H9 (cell line): ENCODE data around the gene SPDEF. TPM values are rescaled to one million over a fixed set of nuclear protein-coding genes. Genes with fewer than 3 reads are reported as not detected.

ENCODE experiments used
- DNase-seq: peaks from one replicate; pipeline ENCODE4 v3.0.0-alpha.2; 2017
- H2AFZ ChIP-seq: one replicate; pipeline ENCODE4 v1.6.1; 2013; ENCODE audit warnings: mild to moderate bottlenecking, low read length, control low read depth, moderate library complexity
- H2AK5ac ChIP-seq: 2 replicates; pipeline ENCODE4 v1.6.1; 2013; ENCODE audit warnings: low read length, control low read depth, mixed read lengths; ENCODE audit not compliant: insufficient read length
- H2BK120ac ChIP-seq: one replicate; pipeline ENCODE4 v1.6.1; 2013; ENCODE audit warnings: low read depth, mild to moderate bottlenecking, low read length, control low read depth, inconsistent platforms; ENCODE audit not compliant: poor library complexity, severe bottlenecking
- H2BK12ac ChIP-seq: 2 replicates; pipeline ENCODE4 v1.6.1; 2013; ENCODE audit warnings: low read length, control low read depth, mixed read lengths, low read depth; ENCODE audit not compliant: insufficient read length
- H2BK15ac ChIP-seq: 2 replicates; pipeline ENCODE4 v1.6.1; 2013; ENCODE audit warnings: low read depth, low read length, control low read depth
- H2BK20ac ChIP-seq: one replicate; pipeline ENCODE4 v1.6.1; 2013; ENCODE audit warnings: low read depth, mild to moderate bottlenecking, low read length, control low read depth, inconsistent platforms; ENCODE audit not compliant: poor library complexity, severe bottlenecking
- H2BK5ac ChIP-seq: 2 replicates; pipeline ENCODE4 v1.6.1; 2013; ENCODE audit warnings: low read length, control low read depth, mixed read lengths; ENCODE audit not compliant: insufficient read length
- H3K14ac ChIP-seq: 2 replicates; pipeline ENCODE4 v1.6.1; 2013; ENCODE audit warnings: low read length, control low read depth; ENCODE audit not compliant: insufficient read depth
- H3K18ac ChIP-seq: 2 replicates; pipeline ENCODE4 v1.6.1; 2013; ENCODE audit warnings: low read depth, mild to moderate bottlenecking, mixed read lengths, low read length, control low read depth; ENCODE audit not compliant: insufficient read length
- H3K23ac ChIP-seq: 2 replicates; pipeline ENCODE4 v1.6.1; 2013; ENCODE audit warnings: low read length, control low read depth, mixed read lengths, low read depth; ENCODE audit not compliant: insufficient read length
- H3K23me2 ChIP-seq: 2 replicates; pipeline ENCODE4 v1.6.1; 2013; ENCODE audit warnings: low read depth, mild to moderate bottlenecking, mixed read lengths, low read length, control low read depth; ENCODE audit not compliant: insufficient read length, poor library complexity, severe bottlenecking
- H3K27ac ChIP-seq: 2 replicates; pipeline ENCODE4 v1.5.1; 2013; ENCODE audit warnings: low read length, control low read depth, mixed read lengths, low read depth; ENCODE audit not compliant: insufficient read length
- H3K27me3 ChIP-seq: 2 replicates; pipeline ENCODE4 v1.6.1; 2013; ENCODE audit warnings: low read length, control low read depth, inconsistent platforms; ENCODE audit not compliant: insufficient read depth
- H3K4ac ChIP-seq: 2 replicates; pipeline ENCODE4 v1.6.1; 2013; ENCODE audit warnings: low read depth, mild to moderate bottlenecking, control low read depth, inconsistent platforms, low read length, moderate library complexity
- H3K4me1 ChIP-seq: 2 replicates; pipeline ENCODE4 v1.6.1; 2013; ENCODE audit warnings: low read length, control low read depth, inconsistent platforms; ENCODE audit not compliant: insufficient read depth
- H3K4me2 ChIP-seq: 2 replicates; pipeline ENCODE4 v1.6.1; 2013; ENCODE audit warnings: low read length, control low read depth, mixed read lengths; ENCODE audit not compliant: insufficient read length, insufficient read depth
- H3K56ac ChIP-seq: 2 replicates; pipeline ENCODE4 v1.6.1; 2013; ENCODE audit warnings: low read depth, mild to moderate bottlenecking, mixed read lengths, low read length, control low read depth; ENCODE audit not compliant: insufficient read length
- H3K79me1 ChIP-seq: 2 replicates; pipeline ENCODE4 v1.6.1; 2013; ENCODE audit warnings: low read depth, mild to moderate bottlenecking, moderate library complexity, low read length, control low read depth, inconsistent platforms; ENCODE audit not compliant: insufficient read depth, poor library complexity, severe bottlenecking
- H3K79me2 ChIP-seq: 2 replicates; pipeline ENCODE4 v1.6.1; 2013; ENCODE audit warnings: low read length, control low read depth, inconsistent platforms; ENCODE audit not compliant: insufficient read depth
- H3K9ac ChIP-seq: 2 replicates; pipeline ENCODE4 v1.6.1; 2013; ENCODE audit warnings: low read length, control low read depth, mixed read lengths; ENCODE audit not compliant: insufficient read length; ENCODE audit errors: extremely low read depth
- H3K9me3 ChIP-seq: one replicate; pipeline ENCODE4 v1.6.1; 2013; ENCODE audit warnings: low read depth, low read length, inconsistent platforms; ENCODE audit not compliant: control insufficient read depth
- H3T11ph ChIP-seq: one replicate; pipeline ENCODE4 v1.6.1; 2013; ENCODE audit warnings: mild to moderate bottlenecking, low read length, control low read depth, inconsistent platforms
- H4K20me1 ChIP-seq: one replicate; pipeline ENCODE4 v1.6.1; 2013; ENCODE audit not compliant: control insufficient read depth, insufficient read length, insufficient read depth
- H4K5ac ChIP-seq: 2 replicates; pipeline ENCODE4 v1.6.1; 2013; ENCODE audit warnings: low read depth, mild to moderate bottlenecking, mixed read lengths, low read length, control low read depth; ENCODE audit not compliant: insufficient read length
- H4K8ac ChIP-seq: replicated peaks from 2 replicates; pipeline ENCODE4 v1.6.1; 2013; ENCODE audit warnings: low read length, control low read depth, mixed read lengths, low read depth; ENCODE audit not compliant: insufficient read length
- H4K91ac ChIP-seq: 2 replicates; pipeline ENCODE4 v1.6.1; 2013; ENCODE audit warnings: low read depth, mild to moderate bottlenecking, moderate library complexity, mixed read lengths, low read length, control low read depth; ENCODE audit not compliant: insufficient read length
- H3K27ac Mint-ChIP-seq, 3 experiments: 2 replicates in 2 of 3; 3 replicates in 1 of 3; pipeline ENCODE4 v1.8.0; 2020 to 2021; ENCODE audit warnings: mixed read lengths in 3 of 3, mild to moderate bottlenecking in 1 of 3, moderate library complexity in 1 of 3
- H3K27me3 Mint-ChIP-seq: 2 replicates; pipeline ENCODE4 v1.8.0; 2021; ENCODE audit warnings: low read depth, mild to moderate bottlenecking, moderate library complexity, mixed read lengths
- H3K36me3 Mint-ChIP-seq, 3 experiments: 2 replicates in 2 of 3; 3 replicates in 1 of 3; pipeline ENCODE4 v1.8.0; 2020 to 2021; ENCODE audit warnings: low read depth in 3 of 3, mixed read lengths in 3 of 3; ENCODE audit not compliant: insufficient read depth in 1 of 3
- H3K4me1 Mint-ChIP-seq, 2 experiments: 2 replicates each; pipeline ENCODE4 v1.8.0; 2020; ENCODE audit warnings: mixed read lengths in 2 of 2
- H3K4me3 Mint-ChIP-seq, 2 experiments: 2 replicates in 1 of 2; 3 replicates in 1 of 2; pipeline ENCODE4 v1.8.0; 2020 to 2021; ENCODE audit warnings: mild to moderate bottlenecking in 2 of 2, mixed read lengths in 2 of 2, moderate library complexity in 1 of 2
- H3K9me3 Mint-ChIP-seq, 2 experiments: 2 replicates in 1 of 2; 3 replicates in 1 of 2; pipeline ENCODE4 v1.8.0; 2020; ENCODE audit warnings: mild to moderate bottlenecking in 2 of 2, mixed read lengths in 2 of 2, moderate library complexity in 1 of 2
- WGBS: extraction: QIAGEN DNeasy Blood & Tissue Kit; methylation state at CpG from one replicate; pipeline ENCODE4 v1.1.7; 2013; ENCODE audit warnings: missing lambda C conversion rate, low lambda C conversion rate, mixed read lengths; ENCODE audit not compliant: insufficient read length; ENCODE audit errors: extremely low coverage; 5-methylcytosine and 5-hydroxymethylcytosine counted together
- total RNA-seq: library from RNA; stranded (reverse); gene quantifications from 2 replicates; pipeline ENCODE4 v1.2.1, GENCODE V29; 2021
- TF ChIP-seq, protein P1 (sequence below): fragments of 200-600 bp; sonication (generic); conservative IDR thresholded peaks from 3 replicates; pipeline ENCODE4 v1.8.0; 2021; ENCODE audit warnings: antibody characterized with exemption, mild to moderate bottlenecking

The SPDEF gene
- total RNA-seq, 1 experiment from 2014 or later, result 0.15 TPM

GRCh38 chr6:34524971-34525370, 31.2 kb downstream of the SPDEF start:
- no peak overlapping the region for H3K23ac ChIP-seq
- no CpG with 5 or more reads among the region's 5 CpGs for WGBS
- no peaks in the 10 kb centered on the region for H3K9me3 ChIP-seq
- no peaks in the 10 kb centered on the region for H3K79me1 ChIP-seq
- H3K27me3 ChIP-seq, result no peaks in the 10 kb centered on the region
- H2BK20ac ChIP-seq, result no peak overlapping the region
- H3K14ac ChIP-seq, result no peak overlapping the region
- no peak overlapping the region for H2BK5ac ChIP-seq
- Mint-ChIP-seq H3K4me1 (peaks cover 13 to 27% of the 10 kb centered on the region in 2 experiments), H3K27ac (no peak overlapping the region), H3K4me3 (no peak overlapping the region), H3K9me3 (no peaks in the 10 kb centered on the region), H3K36me3 (no peaks in the 10 kb centered on the region; a peak in 1 of 7 replicates), H3K27me3 (peaks cover 2% of the 10 kb centered on the region; the same call in 1 of the 2 replicates)
- no peaks in the 10 kb centered on the region for H3K79me2 ChIP-seq
- no peak overlapping the region for H3K27ac ChIP-seq
- no peak overlapping the region for H3K4me2 ChIP-seq
- no peak overlapping the region for H3K9ac ChIP-seq
- no peaks in the 10 kb centered on the region for H4K20me1 ChIP-seq
- no peak for DNase-seq
- no peak overlapping the region for H3K56ac ChIP-seq
- H4K91ac ChIP-seq, result no peak overlapping the region
- H4K5ac ChIP-seq, result no peak overlapping the region
- H2BK12ac ChIP-seq, result no peak overlapping the region
- no peak overlapping the region for H2AFZ ChIP-seq
- no peaks in the 10 kb centered on the region for H3K23me2 ChIP-seq
- H3K4ac ChIP-seq, result no peak overlapping the region
- no peak overlapping the region for H2BK120ac ChIP-seq
- peaks cover 3% of the 10 kb centered on the region; the same call in 1 of the 2 replicates for H3K4me1 ChIP-seq
- TF ChIP-seq, protein P1, sequence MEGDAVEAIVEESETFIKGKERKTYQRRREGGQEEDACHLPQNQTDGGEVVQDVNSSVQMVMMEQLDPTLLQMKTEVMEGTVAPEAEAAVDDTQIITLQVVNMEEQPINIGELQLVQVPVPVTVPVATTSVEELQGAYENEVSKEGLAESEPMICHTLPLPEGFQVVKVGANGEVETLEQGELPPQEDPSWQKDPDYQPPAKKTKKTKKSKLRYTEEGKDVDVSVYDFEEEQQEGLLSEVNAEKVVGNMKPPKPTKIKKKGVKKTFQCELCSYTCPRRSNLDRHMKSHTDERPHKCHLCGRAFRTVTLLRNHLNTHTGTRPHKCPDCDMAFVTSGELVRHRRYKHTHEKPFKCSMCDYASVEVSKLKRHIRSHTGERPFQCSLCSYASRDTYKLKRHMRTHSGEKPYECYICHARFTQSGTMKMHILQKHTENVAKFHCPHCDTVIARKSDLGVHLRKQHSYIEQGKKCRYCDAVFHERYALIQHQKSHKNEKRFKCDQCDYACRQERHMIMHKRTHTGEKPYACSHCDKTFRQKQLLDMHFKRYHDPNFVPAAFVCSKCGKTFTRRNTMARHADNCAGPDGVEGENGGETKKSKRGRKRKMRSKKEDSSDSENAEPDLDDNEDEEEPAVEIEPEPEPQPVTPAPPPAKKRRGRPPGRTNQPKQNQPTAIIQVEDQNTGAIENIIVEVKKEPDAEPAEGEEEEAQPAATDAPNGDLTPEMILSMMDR, result no peak
- H3K18ac ChIP-seq, result no peak overlapping the region
- no peak overlapping the region for H3T11ph ChIP-seq
- no peak overlapping the region for H2BK15ac ChIP-seq
- H2AK5ac ChIP-seq, result no peak overlapping the region
- no peak overlapping the region for H4K8ac ChIP-seq
